GM12878 (cell line): ENCODE results near the gene ACTA2. TPM values are rescaled to one million over a fixed set of nuclear protein-coding genes. Genes with fewer than 3 reads are reported as not detected.
A peak's percentile ranks its signal among the peaks of the same experiment; 100 is the strongest.

ENCODE experiments used
- ATAC-seq: fragments of 200-7000 bp; cut with Tn5 transposase; 3 replicates; pipeline ENCODE4 v1.9.1; 2020; ENCODE audit warnings: mild to moderate bottlenecking, moderate library complexity
- BruUV-seq: library from RNA; stranded (reverse); fragments of 400-500 nt; replicated peaks from 2 replicates; lab custom pipeline; 2021; lab: Mats Ljungman, UMichigan
- CTCF ChIA-PET: fragments of 300-600 bp; sonication (Branson Sonifier 250); formaldehyde crosslinking; extraction: SDS; loops from one replicate; lab custom pipeline; 2021; ENCODE audit warnings: inconsistent platforms; lab: Yijun Ruan, JAX
- POLR2A ChIA-PET: fragments of 350-600 bp; formaldehyde crosslinking; extraction: SDS; loops from one replicate; lab custom pipeline; 2021; ENCODE audit warnings: inconsistent platforms; lab: Charles Lee
- RAD21 ChIA-PET: fragments of 300-600 bp; sonication (Branson Sonifier 250); formaldehyde crosslinking; loops from one replicate; lab custom pipeline; 2023; ENCODE audit warnings: antibody characterized with exemption; ENCODE audit not compliant: unreplicated experiment; lab: Charles Lee
- SMC1A ChIA-PET: fragments of 300-600 bp; sonication (Branson Sonifier 250); formaldehyde crosslinking; loops from one replicate; lab custom pipeline; 2023; ENCODE audit not compliant: unreplicated experiment, uncharacterized antibody; lab: Charles Lee
- DNase-seq: peaks from one replicate; pipeline ENCODE4 v3.0.0-alpha.2; 2011; ENCODE audit warnings: low read depth, low spot score
- FAIRE-seq: peaks from 3 replicates; lab custom pipeline; 2011; peaks lifted over from hg19 to GRCh38; lab: Jason Lieb, UNC
- H2AFZ ChIP-seq: 2 replicates; pipeline ENCODE4 v1.6.0; 2011; ENCODE audit warnings: low read depth, low read length, control low read depth; ENCODE audit not compliant: control insufficient read depth
- H3K27ac ChIP-seq: 2 replicates; pipeline ENCODE4 v1.5.1; 2011; ENCODE audit warnings: control low read depth; ENCODE audit not compliant: control insufficient read depth, insufficient read depth
- H3K27me3 ChIP-seq, 2 experiments: replicated peaks in 1 of 2; 2 replicates each; pipeline versions ENCODE4 v1.6.0 to v1.6.1; 2011; ENCODE audit warnings: low read length in 1 of 2; ENCODE audit not compliant: control insufficient read depth in 2 of 2, insufficient read depth in 2 of 2
- H3K36me3 ChIP-seq, 2 experiments: 2 replicates each; pipeline ENCODE4 v1.5.1; 2011; ENCODE audit warnings: low read length in 1 of 2; ENCODE audit not compliant: control insufficient read depth in 2 of 2, insufficient read depth in 2 of 2
- H3K4me1 ChIP-seq: 2 replicates; pipeline ENCODE4 v1.6.1; 2011; ENCODE audit warnings: mild to moderate bottlenecking, low read length, moderate library complexity, mixed read lengths; ENCODE audit not compliant: control insufficient read depth, insufficient read depth
- H3K4me2 ChIP-seq: 2 replicates; pipeline ENCODE4 v1.6.0; 2011; ENCODE audit warnings: control low read depth; ENCODE audit not compliant: control insufficient read depth, insufficient read depth
- H3K4me3 ChIP-seq: fragments of 200-600 bp; sonication (generic); 2 replicates; pipeline ENCODE4 v1.5.1; 2016
- H3K79me2 ChIP-seq: 2 replicates; pipeline ENCODE4 v1.6.0; 2011; ENCODE audit warnings: low read length; ENCODE audit not compliant: control insufficient read depth, insufficient read depth
- H3K9ac ChIP-seq: 2 replicates; pipeline ENCODE4 v1.8.0; 2011; ENCODE audit warnings: low read length, control low read depth, mixed read lengths; ENCODE audit not compliant: control insufficient read depth, insufficient read depth
- H3K9me3 ChIP-seq: replicated peaks from 3 replicates; pipeline ENCODE4 v1.5.1; 2011; ENCODE audit warnings: mild to moderate bottlenecking, low read length; ENCODE audit not compliant: control insufficient read depth, insufficient read depth
- H4K20me1 ChIP-seq: 2 replicates; pipeline ENCODE4 v1.6.0; 2011; ENCODE audit not compliant: control insufficient read depth, insufficient read depth
- ASH2L ChIP-seq: fragments of 300-600, 200-600 bp; sonication (generic); IDR thresholded peaks from 2 replicates; pipeline ENCODE4 v1.6.1; 2017; ENCODE audit warnings: low read depth, mild to moderate bottlenecking, borderline replicate concordance
- BACH1 ChIP-seq: fragments of 450-650 bp; IDR thresholded peaks from 2 replicates; pipeline ENCODE4 v1.6.1; 2017; ENCODE audit warnings: mild to moderate bottlenecking, borderline replicate concordance
- DPF2 ChIP-seq: fragments of 450-650 bp; IDR thresholded peaks from 2 replicates; pipeline ENCODE4 v1.6.1; 2017; ENCODE audit warnings: mild to moderate bottlenecking
- HDGF ChIP-seq: fragments of 450-650 bp; IDR thresholded peaks from 2 replicates; pipeline ENCODE4 v1.6.1; 2016; ENCODE audit warnings: antibody characterized with exemption
- JUNB ChIP-seq: IDR thresholded peaks from 2 replicates; pipeline ENCODE4 v1.6.1; 2016; ENCODE audit warnings: antibody characterized with exemption, mild to moderate bottlenecking
- MTA3 ChIP-seq: IDR thresholded peaks from 2 replicates; pipeline ENCODE4 v1.6.1; 2012; ENCODE audit warnings: low read length, inconsistent platforms, borderline replicate concordance
- MYC ChIP-seq: IDR thresholded peaks from 2 replicates; pipeline ENCODE4 v1.6.1; 2011; ENCODE audit warnings: mild to moderate bottlenecking, low read length, moderate library complexity, inconsistent platforms; ENCODE audit not compliant: insufficient read depth, insufficient replicate concordance, insufficient read length, severe bottlenecking
- NR2C1 ChIP-seq: fragments of 450-650 bp; IDR thresholded peaks from 2 replicates; pipeline ENCODE4 v1.6.1; 2017; ENCODE audit warnings: antibody characterized with exemption, mild to moderate bottlenecking, moderate library complexity
- WGBS: methylation state at CpG from one replicate; pipeline ENCODE4 v1.1.6; 2016; ENCODE audit warnings: low lambda C conversion rate; ENCODE audit not compliant: insufficient replicate concordance, insufficient coverage; ENCODE audit errors: missing lambda C conversion rate; 5-methylcytosine and 5-hydroxymethylcytosine counted together
- in situ Hi-C: fragments of 300-500 bp; cut with MboI; formaldehyde crosslinking; loops from 9 replicates; pipeline ENCODE4 v1.14.3; 2018; ENCODE audit warnings: mixed read lengths
- intact Hi-C: fragments of 100-400 bp; cut with micrococcal nuclease; formaldehyde crosslinking; loops from one replicate; pipeline ENCODE4 v1.14.2; 2022; ENCODE audit not compliant: unreplicated experiment
- polyA plus RNA-seq, 11 experiments: library from polyadenylated mRNA; depleted of rRNA in 4 of 11; unstranded in 6 of 11; stranded (reverse) in 5 of 11; fragments of >200 nt; fragmentation: Nextera tagmentation in 4 of 11; fragmentation: Illumina TruSeq in 1 of 11; extraction: Ambion mirVana in 4 of 11; extraction: Trizol in 1 of 11; gene quantifications; 1 replicate in 1 of 11; 2 replicates in 10 of 11; pipeline versions ENCODE4 v1.2.1 to v1.2.3, GENCODE V29; 2011 to 2016; ENCODE audit warnings: inconsistent platforms in 2 of 11, missing spikeins in 2 of 11, low read depth in 1 of 11
- total RNA-seq, 4 experiments: library from RNA; depleted of rRNA in 3 of 4; stranded (reverse); fragments of >200 nt in 3 of 4; fragmentation: Illumina TruSeq in 1 of 4; extraction: Trizol in 1 of 4; gene quantifications; 2 replicates each; pipeline versions ENCODE4 v1.2.1 to v1.2.3, GENCODE V29; 2013 to 2021
- TF ChIP-seq, protein P1 (sequence below): fragments of 450-650 bp; IDR thresholded peaks from 2 replicates; pipeline ENCODE4 v1.6.1; 2016; ENCODE audit warnings: mild to moderate bottlenecking
- TF ChIP-seq, protein P2 (sequence below): fragments of 450-650 bp; IDR thresholded peaks from 2 replicates; pipeline ENCODE4 v1.6.1; 2018; ENCODE audit warnings: borderline replicate concordance, mild to moderate bottlenecking; ENCODE audit not compliant: partially characterized antibody
- TF ChIP-seq, protein P3 (sequence below): fragments of 450-650 bp; IDR thresholded peaks from 2 replicates; pipeline ENCODE4 v1.6.1; 2014; ENCODE audit warnings: mild to moderate bottlenecking

ACTA2 gene
- total and polyA plus RNA-seq, 10 of the 15 experiments (the other 5 are each of a cell fraction or from before 2014, with no cell fraction given), result 7.4 to 78.2 (median 32.4) TPM

DNA sequence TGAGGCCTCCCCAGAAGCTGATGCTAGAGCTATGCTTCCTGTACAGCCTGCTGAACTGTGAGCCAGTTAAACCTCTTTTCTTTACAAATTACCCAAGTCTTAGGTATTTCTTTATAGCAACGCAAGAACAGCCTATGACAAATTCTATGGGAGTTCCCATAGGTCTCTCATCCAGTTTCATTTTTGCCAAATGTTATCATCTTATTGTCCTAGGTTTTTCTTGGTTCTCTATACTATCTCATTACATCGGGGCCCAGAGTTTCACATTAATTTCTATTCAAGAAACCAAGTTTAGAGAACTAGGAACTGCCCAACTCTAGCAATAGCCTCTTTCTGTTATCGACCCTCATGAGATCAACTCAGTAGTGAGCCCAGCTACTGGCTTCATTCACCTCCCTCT is 15.9 kb downstream of the ACTA2 start:
- in situ Hi-C loops, result loop anchor here (5.0 kb wide), 4 partner anchors 46 to 276 kb away; no protein-coding TSS in a partner anchor
- FAIRE-seq, result no peak
- POLR2A ChIA-PET, result interaction anchor here (1.0 to 1.1 kb wide), 4 partner anchors 19 to 81 kb away, joined by 3 to 5 read pairs (median 4); no protein-coding TSS in a partner anchor
- RAD21 ChIA-PET, result interaction anchor here (0.5 to 2.6 kb wide), 15 partner anchors 26 to 282 kb away, joined by 3 to 39 read pairs (median 5); partner anchors contain the start of genes CH25H and FAS
- SMC1A ChIA-PET, result interaction anchor here (0.6 to 10.3 kb wide), 23 partner anchors 9 to 281 kb away, joined by 3 to 575 read pairs (median 4); no protein-coding TSS in a partner anchor
- CTCF ChIA-PET, result interaction anchor here (0.6 to 6.9 kb wide), 25 partner anchors 8 to 354 kb away, joined by 3 to 250 read pairs (median 5); partner anchors contain the start of genes CH25H, FAS and STAMBPL1
- Histone ChIP-seq H3K9me3 (no peaks in the 10 kb centered on the region), H2AFZ (no peak overlapping the region), H3K36me3 (peaks cover 0 to 11% of the 10 kb centered on the region in 2 experiments; a peak in 2 of 4 replicates), H3K9ac (no peak overlapping the region), H3K79me2 (peaks cover 2% of the 10 kb centered on the region; the same call in 1 of the 2 replicates), H3K27ac (no peak overlapping the region), H4K20me1 (no peaks in the 10 kb centered on the region), H3K4me1 (peaks cover 16% of the 10 kb centered on the region), H3K4me3 (no peak overlapping the region), H3K4me2 (no peak overlapping the region), H3K27me3 (no peaks in the 10 kb centered on the region)
- DNase-seq, result no peak
- no TSS peak for BruUV-seq
- peak; percentile 15 for ATAC-seq
- no peak for TF ChIP-seq MTA3
- no peak for TF ChIP-seq MYC
- TF ChIP-seq BACH1, result no peak
- TF ChIP-seq DPF2, result no peak
- no peak for TF ChIP-seq JUNB
- TF ChIP-seq NR2C1, result no peak
- no peak for TF ChIP-seq ASH2L
- TF ChIP-seq HDGF, result no peak
- TF ChIP-seq, protein P1, sequence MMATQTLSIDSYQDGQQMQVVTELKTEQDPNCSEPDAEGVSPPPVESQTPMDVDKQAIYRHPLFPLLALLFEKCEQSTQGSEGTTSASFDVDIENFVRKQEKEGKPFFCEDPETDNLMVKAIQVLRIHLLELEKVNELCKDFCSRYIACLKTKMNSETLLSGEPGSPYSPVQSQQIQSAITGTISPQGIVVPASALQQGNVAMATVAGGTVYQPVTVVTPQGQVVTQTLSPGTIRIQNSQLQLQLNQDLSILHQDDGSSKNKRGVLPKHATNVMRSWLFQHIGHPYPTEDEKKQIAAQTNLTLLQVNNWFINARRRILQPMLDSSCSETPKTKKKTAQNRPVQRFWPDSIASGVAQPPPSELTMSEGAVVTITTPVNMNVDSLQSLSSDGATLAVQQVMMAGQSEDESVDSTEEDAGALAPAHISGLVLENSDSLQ, result no peak
- TF ChIP-seq, protein P2, sequence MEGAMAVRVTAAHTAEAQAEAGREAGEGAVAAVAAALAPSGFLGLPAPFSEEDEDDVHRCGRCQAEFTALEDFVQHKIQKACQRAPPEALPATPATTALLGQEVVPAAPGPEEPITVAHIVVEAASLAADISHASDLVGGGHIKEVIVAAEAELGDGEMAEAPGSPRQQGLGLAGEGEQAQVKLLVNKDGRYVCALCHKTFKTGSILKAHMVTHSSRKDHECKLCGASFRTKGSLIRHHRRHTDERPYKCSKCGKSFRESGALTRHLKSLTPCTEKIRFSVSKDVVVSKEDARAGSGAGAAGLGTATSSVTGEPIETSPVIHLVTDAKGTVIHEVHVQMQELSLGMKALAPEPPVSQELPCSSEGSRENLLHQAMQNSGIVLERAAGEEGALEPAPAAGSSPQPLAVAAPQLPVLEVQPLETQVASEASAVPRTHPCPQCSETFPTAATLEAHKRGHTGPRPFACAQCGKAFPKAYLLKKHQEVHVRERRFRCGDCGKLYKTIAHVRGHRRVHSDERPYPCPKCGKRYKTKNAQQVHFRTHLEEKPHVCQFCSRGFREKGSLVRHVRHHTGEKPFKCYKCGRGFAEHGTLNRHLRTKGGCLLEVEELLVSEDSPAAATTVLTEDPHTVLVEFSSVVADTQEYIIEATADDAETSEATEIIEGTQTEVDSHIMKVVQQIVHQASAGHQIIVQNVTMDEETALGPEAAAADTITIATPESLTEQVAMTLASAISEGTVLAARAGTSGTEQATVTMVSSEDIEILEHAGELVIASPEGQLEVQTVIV, result no peak
- TF ChIP-seq, protein P3, sequence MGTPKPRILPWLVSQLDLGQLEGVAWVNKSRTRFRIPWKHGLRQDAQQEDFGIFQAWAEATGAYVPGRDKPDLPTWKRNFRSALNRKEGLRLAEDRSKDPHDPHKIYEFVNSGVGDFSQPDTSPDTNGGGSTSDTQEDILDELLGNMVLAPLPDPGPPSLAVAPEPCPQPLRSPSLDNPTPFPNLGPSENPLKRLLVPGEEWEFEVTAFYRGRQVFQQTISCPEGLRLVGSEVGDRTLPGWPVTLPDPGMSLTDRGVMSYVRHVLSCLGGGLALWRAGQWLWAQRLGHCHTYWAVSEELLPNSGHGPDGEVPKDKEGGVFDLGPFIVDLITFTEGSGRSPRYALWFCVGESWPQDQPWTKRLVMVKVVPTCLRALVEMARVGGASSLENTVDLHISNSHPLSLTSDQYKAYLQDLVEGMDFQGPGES, result no peak
- intact Hi-C loops, result no loop called here
- WGBS, result 46% methylated on average over 3 of the region's 3 CpGs
